H1 (cell line): Measurements from ENCODE around the gene CLDN15. TPM values are rescaled to one million over a fixed set of nuclear protein-coding genes. Genes with fewer than 3 reads are reported as not detected.

Experiments
- CHD2 ChIP-seq: IDR thresholded peaks from 2 replicates; pipeline ENCODE4 v1.6.1; 2012; ENCODE audit warnings: low read length, improper control_type of control experiment
- NRF1 ChIP-seq: IDR thresholded peaks from 2 replicates; pipeline ENCODE4 v1.6.1; 2011; ENCODE audit warnings: mild to moderate bottlenecking, low read depth, low read length, improper control_type of control experiment
- TAF7 ChIP-seq: optimal IDR thresholded peaks from 2 replicates; pipeline ENCODE3; 2011; ENCODE audit warnings: low read depth, mild to moderate bottlenecking, inconsistent platforms, low read length, moderate library complexity, borderline replicate concordance
- USF2 ChIP-seq: IDR thresholded peaks from 2 replicates; pipeline ENCODE4 v1.6.1; 2011; ENCODE audit warnings: low read length, improper control_type of control experiment
- polyA plus RNA-seq, 7 experiments: library from polyadenylated mRNA; depleted of rRNA in 3 of 7; stranded (reverse) in 5 of 7; unstranded in 2 of 7; fragments of >200 nt in 5 of 7; fragments of 200-250 nt in 2 of 7; gene quantifications; 1 replicate in 5 of 7; 2 replicates in 1 of 7; 4 replicates in 1 of 7; pipeline versions ENCODE4 v1.2.1 to v1.2.3, GENCODE V29; 2011 to 2013; ENCODE audit warnings: missing spikeins in 2 of 7, mixed read lengths in 2 of 7
- total RNA-seq: library from RNA; stranded (reverse); fragmentation: NEBNext Ultra II Directional; extraction: Animal tissue kit (Norgen Biotek cat#: 25700); gene quantifications from 2 replicates; pipeline ENCODE4 v1.2.1, GENCODE V29; 2021

Gene CLDN15
- total and polyA plus RNA-seq, 2 of the 8 experiments (the other 6 are each of a cell fraction or from before 2014, with no cell fraction given), result 5.5 to 7.6 TPM

- TF ChIP-seq USF2, result peak; percentile 39; the same call in 1 of the 2 replicates
- TF ChIP-seq NRF1, result peak; percentile 65
- TF ChIP-seq CHD2, result no peak
- peak; percentile 61 for TF ChIP-seq TAF7
Measured at GRCh38 chr7:101245147-101245668, 7.6 kb upstream of the CLDN15 start (continued).
